Suppressor macrophage (primary cell): ENCODE results near the gene FXN.
"Not testable (repeated sequence)": the region's sequence is repeated elsewhere in the genome, so short reads cannot be mapped to it uniquely, and the experiment has no call there.

Experiments
- DNase-seq, 4 experiments: peaks; one replicate each; pipeline ENCODE4 v3.0.0-alpha.2; 2020 to 2022

FXN gene

GRCh38 chr9:69070201-69070600 is 34.6 kb downstream of the FXN start:
- no peak for DNase-seq

- no peak for DNase-seq
Observed at GRCh38 chr9:69071059-69071458, 35.5 kb downstream of the FXN start.

GRCh38 chr9:69073103-69073502 is 37.6 kb downstream of the FXN start:
- DNase-seq: no peak

GRCh38 chr9:69074801-69075200 is 39.2 kb downstream of the FXN start:
- DNase-seq: no peak

- DNase-seq: no peak
Observed at GRCh38 chr9:69076550-69076949, 41.0 kb downstream of the FXN start.

GRCh38 chr9:69078069-69078468 is 42.5 kb downstream of the FXN start:
- no peak for DNase-seq

GRCh38 chr9:69078581-69078980 is 43.0 kb downstream of the FXN start:
- DNase-seq: no peak

GRCh38 chr9:69079186-69079585 is 43.6 kb downstream of the FXN start:
- DNase-seq: no peak

GRCh38 chr9:69081261-69081660 is 45.7 kb downstream of the FXN start:
- DNase-seq: no peak

- no peak for DNase-seq
Observed at GRCh38 chr9:69083321-69083720, 47.8 kb downstream of the FXN start.

- no peak for DNase-seq
Observed at GRCh38 chr9:69085569-69086283, 50.2 kb downstream of the FXN start.

- DNase-seq: no peak
Observed at GRCh38 chr9:69086312-69086711, 50.8 kb downstream of the FXN start.

GRCh38 chr9:69086769-69087168 is 51.2 kb downstream of the FXN start:
- DNase-seq: no peak

GRCh38 chr9:69089082-69089481 is 53.5 kb downstream of the FXN start:
- no peak for DNase-seq

- no peak for DNase-seq
Observed at GRCh38 chr9:69089491-69089890, 53.9 kb downstream of the FXN start.

- no peak for DNase-seq
Observed at GRCh38 chr9:69090140-69090750, 54.7 kb downstream of the FXN start.

- DNase-seq: no peak
Observed at GRCh38 chr9:69090946-69091345, 55.4 kb downstream of the FXN start.

- DNase-seq: no peak
Observed at GRCh38 chr9:69093471-69094103, 58.0 kb downstream of the FXN start.

GRCh38 chr9:69094361-69095135 is 59.0 kb downstream of the FXN start:
- DNase-seq: not testable (repeated sequence)

- DNase-seq: no peak
Observed at GRCh38 chr9:69097064-69097463, 61.5 kb downstream of the FXN start.

GRCh38 chr9:69097923-69098593 is 62.5 kb downstream of the FXN start:
- DNase-seq: no peak

GRCh38 chr9:69103348-69103996 is 67.9 kb downstream of the FXN start:
- not testable (repeated sequence) for DNase-seq
